ENCODE measurements around the gene COMMD10. TPM values are rescaled to one million over a fixed set of nuclear protein-coding genes. Genes with fewer than 3 reads are reported as not detected.

Gene COMMD10
- total and polyA plus RNA-seq, 2 of the 8 experiments (the other 6 are each of a cell fraction or from before 2014, with no cell fraction given): 16.5 to 43.4 TPM

DNA sequence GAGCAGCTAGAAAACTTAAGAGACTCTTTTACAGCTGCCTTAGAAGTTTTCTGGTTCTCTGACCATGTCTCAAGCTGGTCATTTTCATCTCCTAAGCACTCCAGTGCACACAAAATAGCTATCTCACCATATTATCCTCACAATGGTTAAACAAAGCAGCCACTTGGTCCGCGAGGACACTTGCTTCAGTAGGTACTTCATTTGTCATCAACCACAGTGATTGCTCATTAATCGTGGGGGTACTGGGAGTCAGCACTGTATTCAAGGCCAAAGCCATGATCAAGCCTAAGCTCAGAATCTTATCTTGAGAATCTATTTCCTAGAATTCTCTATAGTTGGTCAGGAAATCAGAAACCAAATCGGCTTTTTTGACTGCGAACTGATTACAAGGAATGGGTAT lies 49.7 kb upstream of the COMMD10 start (continued):
- TF ChIP-seq BRCA1 (IDR thresholded peaks at IDR 0.05; ENCODE audit: low read depth, low read length) (no peak), HDAC6 (IDR thresholded peaks at IDR 0.05; ENCODE audit: low read depth, low read length) (no peak), USF2 (IDR thresholded peaks at IDR 0.05; ENCODE audit: low read length) (no peak), SP2 (IDR thresholded peaks at IDR 0.05; ENCODE audit: low read length) (no peak), SIX5 (IDR thresholded peaks at IDR 0.05; ENCODE audit: low read depth, low read length) (no peak), POLR2AphosphoS5 (IDR thresholded peaks at IDR 0.05; ENCODE audit: low read depth, low read length) (no peak)

All from H1 (cell line).